Measurements from ENCODE around the gene C12orf76. TPM values are rescaled to one million over a fixed set of nuclear protein-coding genes. Genes with fewer than 3 reads are reported as not detected.
"Not testable (repeated sequence)": the region's sequence is repeated elsewhere in the genome, so short reads cannot be mapped to it uniquely, and the experiment has no call there.

C12orf76 gene
- total and polyA plus RNA-seq, 9 donors = 18.8 to 30.2 (median 24.4) TPM

DNA sequence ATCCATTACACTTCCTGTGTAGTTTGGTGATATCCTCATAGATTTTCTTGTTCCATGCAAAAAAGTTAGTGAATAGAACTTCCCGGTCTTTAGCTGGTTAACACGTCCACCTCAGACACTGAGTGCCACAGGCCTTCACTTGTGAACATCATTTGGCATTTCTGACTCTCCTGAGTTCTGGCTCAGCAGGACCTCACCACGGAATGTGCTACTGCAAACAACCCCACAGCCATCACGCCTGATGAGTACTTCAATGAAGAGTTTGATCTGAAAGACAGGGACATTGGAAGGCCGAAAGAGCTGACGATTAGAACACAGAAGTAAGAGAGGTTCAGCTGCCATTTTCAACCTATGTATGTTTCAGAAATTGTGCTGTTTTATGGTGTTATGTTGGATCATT is 20.0 kb downstream of the C12orf76 start:
- 78% methylated on average over 3 of the region's 6 CpGs for WGBS (ENCODE audit: insufficient coverage)
- Histone ChIP-seq H3K4me1 (ENCODE audit: control insufficient read depth, insufficient read depth, low read length) (peaks cover 14% of the 10 kb centered on the region), H3K27me3 (ENCODE audit: control insufficient read depth, insufficient read depth, low read length) (no peaks in the 10 kb centered on the region), H3K36me3 (ENCODE audit: control insufficient read depth, insufficient read depth, low read length) (peaks cover 38% of the 10 kb centered on the region), H3K9me3 (replicated peaks; ENCODE audit: control insufficient read depth, low read depth, low read length) (no peaks in the 10 kb centered on the region), H3K4me3 (ENCODE audit: low read length) (no peak overlapping the region), H3K27ac (ENCODE audit: low read length) (no peak overlapping the region)
- DNase-seq = no peak

DNA sequence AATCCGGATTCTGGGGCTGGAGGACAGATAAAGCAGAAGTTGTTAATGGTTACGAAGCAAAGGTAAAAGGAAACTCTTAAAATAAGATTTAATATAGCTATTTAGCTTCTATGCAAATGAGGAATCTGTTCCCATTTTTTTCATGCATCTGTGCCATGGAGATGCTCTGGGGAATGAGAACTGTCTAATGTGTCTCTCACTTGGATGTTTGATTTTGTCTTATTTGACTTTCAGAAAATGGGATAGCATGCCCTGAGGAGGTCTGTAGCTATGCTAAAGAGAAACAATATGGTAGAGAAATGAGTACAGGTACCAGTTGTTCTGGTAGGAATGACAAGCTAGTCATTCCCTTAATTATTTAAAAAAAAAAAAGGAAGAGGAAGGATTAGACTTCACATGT is 24.3 kb downstream of the C12orf76 start:
- no peaks in the 10 kb centered on the region for H3K27me3 ChIP-seq (ENCODE audit: control insufficient read depth, insufficient read depth, low read length)
- WGBS (ENCODE audit: insufficient coverage) = no CpG with 5 or more reads among the region's 2 CpGs
- peaks cover 44% of the 10 kb centered on the region for H3K36me3 ChIP-seq (ENCODE audit: control insufficient read depth, insufficient read depth, low read length)
- no peaks in the 10 kb centered on the region for H3K9me3 ChIP-seq (replicated peaks; ENCODE audit: control insufficient read depth, low read depth, low read length)
- peak overlapping the region; percentile 74 for H3K27ac ChIP-seq (ENCODE audit: low read length)
- no peak for DNase-seq
- no peak overlapping the region for H3K4me3 ChIP-seq (ENCODE audit: low read length)
- H3K4me1 ChIP-seq (ENCODE audit: control insufficient read depth, insufficient read depth, low read length) = peaks cover 41% of the 10 kb centered on the region

DNA sequence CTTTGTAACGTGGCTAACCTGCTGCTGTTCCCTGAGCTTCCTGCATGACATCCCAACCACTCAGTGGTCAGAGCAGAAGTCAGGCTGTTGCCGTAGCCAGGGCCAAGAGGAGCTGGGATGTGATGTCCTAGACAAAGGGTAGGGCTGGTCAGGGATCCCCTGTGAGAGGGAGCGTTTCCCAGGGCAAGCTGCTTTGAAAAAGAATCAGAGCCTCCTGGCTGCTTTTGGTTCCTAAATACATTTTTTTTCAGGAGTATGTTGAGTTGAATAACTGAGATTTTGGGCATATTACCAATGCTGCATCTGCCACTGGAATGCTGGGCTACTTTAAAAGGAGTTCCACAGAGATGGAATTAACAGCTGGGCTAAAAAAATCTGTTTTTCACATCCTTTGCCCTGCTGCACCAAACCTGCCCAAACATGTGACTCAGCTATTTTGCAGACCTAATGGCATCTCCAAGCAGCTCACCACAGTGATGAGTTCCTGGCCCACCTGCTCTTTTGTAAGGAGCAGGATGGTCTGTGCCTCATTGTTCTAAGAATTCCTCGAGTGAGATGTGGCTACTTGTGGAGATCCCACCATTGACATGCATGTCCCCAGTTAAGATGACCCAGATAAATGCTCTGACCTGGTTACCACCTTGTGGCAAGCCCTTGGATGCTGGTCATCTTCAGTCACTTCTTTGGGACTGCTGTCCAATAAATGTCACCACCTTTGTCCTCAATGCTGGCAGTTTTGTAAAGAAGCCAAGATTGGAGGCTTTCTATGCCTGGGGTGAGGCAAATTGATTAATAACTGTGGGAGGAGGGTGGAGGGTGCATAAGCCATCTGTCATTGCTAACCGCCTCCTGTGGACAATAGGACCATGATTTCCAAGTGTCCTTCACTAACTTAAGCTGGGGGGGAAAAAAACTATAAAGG is 25.0 kb downstream of the C12orf76 start:
- no peaks in the 10 kb centered on the region for H3K27me3 ChIP-seq (ENCODE audit: control insufficient read depth, insufficient read depth, low read length)
- DNase-seq = peak; percentile 94
- 71% methylated on average over 2 of the region's 5 CpGs for WGBS (ENCODE audit: insufficient coverage)
- H3K4me1 ChIP-seq (ENCODE audit: control insufficient read depth, insufficient read depth, low read length) = peaks cover 41% of the 10 kb centered on the region
- no peaks in the 10 kb centered on the region for H3K9me3 ChIP-seq (replicated peaks; ENCODE audit: control insufficient read depth, low read depth, low read length)
- H3K4me3 ChIP-seq (ENCODE audit: low read length) = no peak overlapping the region
- peak overlapping the region; percentile 74 for H3K27ac ChIP-seq (ENCODE audit: low read length)
- peaks cover 46% of the 10 kb centered on the region for H3K36me3 ChIP-seq (ENCODE audit: control insufficient read depth, insufficient read depth, low read length)

DNA sequence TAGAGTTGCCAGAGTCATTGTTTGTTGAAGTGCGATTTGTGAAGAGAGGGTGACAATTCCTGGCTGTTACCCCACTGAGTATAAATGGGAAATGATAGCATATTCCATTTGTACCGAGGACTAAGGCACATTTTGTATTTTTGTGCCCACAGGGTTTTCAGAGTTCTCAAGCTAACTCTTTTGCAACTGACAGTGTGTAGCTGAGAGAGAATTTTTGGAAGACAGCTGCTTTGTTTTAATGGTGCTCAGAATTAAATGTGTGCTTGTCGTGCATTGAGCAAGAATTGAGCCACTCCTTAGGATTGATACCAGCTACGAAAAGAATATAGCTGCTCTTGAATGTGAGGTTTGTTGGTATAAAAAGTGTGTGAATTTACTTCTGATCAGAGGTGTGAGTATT is 27.4 kb downstream of the C12orf76 start:
- Histone ChIP-seq H3K4me3 (ENCODE audit: low read length) (no peak overlapping the region), H3K27ac (ENCODE audit: low read length) (no peak overlapping the region), H3K9me3 (replicated peaks; ENCODE audit: control insufficient read depth, low read depth, low read length) (no peaks in the 10 kb centered on the region), H3K4me1 (ENCODE audit: control insufficient read depth, insufficient read depth, low read length) (peaks cover 41% of the 10 kb centered on the region), H3K36me3 (ENCODE audit: control insufficient read depth, insufficient read depth, low read length) (peaks cover 47% of the 10 kb centered on the region), H3K27me3 (ENCODE audit: control insufficient read depth, insufficient read depth, low read length) (no peaks in the 10 kb centered on the region)
- WGBS (ENCODE audit: insufficient coverage) = 83% methylated on average over 3 of the region's 4 CpGs
- no peak for DNase-seq

DNA sequence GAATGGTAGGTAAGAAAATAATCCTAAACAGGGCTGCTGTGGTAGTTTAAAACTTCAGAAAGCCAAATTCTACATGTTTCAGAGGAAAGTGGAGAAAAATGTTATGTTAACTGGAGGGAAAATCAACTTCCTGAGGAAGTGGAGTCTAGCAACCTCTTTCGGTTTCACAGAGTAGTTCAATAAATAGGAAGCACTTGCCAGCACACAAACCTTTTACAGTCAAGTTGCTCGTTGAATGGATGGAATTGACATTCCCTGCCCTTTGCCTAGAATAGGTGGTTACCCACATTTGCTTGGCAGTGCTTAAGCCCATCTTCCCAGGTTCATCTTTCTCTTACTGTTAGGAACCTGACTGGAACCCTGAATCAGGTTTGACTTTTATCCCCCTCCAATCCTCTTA is 33.2 kb downstream of the C12orf76 start:
- Histone ChIP-seq H3K27me3 (ENCODE audit: control insufficient read depth, insufficient read depth, low read length) (no peaks in the 10 kb centered on the region), H3K4me3 (ENCODE audit: low read length) (no peak overlapping the region), H3K9me3 (replicated peaks; ENCODE audit: control insufficient read depth, low read depth, low read length) (no peaks in the 10 kb centered on the region), H3K27ac (ENCODE audit: low read length) (no peak overlapping the region), H3K36me3 (ENCODE audit: control insufficient read depth, insufficient read depth, low read length) (peaks cover 61% of the 10 kb centered on the region), H3K4me1 (ENCODE audit: control insufficient read depth, insufficient read depth, low read length) (peaks cover 5% of the 10 kb centered on the region)
- no peak for DNase-seq
- WGBS (ENCODE audit: insufficient coverage) = no CpG with 5 or more reads among the region's 2 CpGs

DNA sequence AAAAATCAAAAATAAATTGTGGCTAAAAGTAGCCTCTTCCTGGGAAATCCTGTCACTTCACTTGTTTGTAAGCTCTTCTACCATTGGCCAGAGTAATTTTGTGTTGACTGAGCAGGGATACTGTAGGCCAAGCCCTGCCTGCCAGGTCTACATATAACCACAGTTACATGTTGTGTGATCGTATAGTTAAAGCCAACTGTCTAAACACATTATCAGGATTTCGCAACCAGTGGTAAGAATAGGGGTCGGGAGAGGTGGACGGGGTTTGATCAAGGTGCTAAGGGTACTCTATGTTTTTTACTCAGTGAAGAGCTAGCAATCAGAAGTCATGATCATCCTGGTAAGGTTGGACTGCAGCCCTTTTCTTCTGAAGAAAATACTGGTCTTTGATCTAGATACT is 35.7 kb downstream of the C12orf76 start:
- no peak for DNase-seq
- WGBS (ENCODE audit: insufficient coverage) = 67% methylated on average over 2 of the region's 4 CpGs
- H3K27me3 ChIP-seq (ENCODE audit: control insufficient read depth, insufficient read depth, low read length) = no peaks in the 10 kb centered on the region
- H3K27ac ChIP-seq (ENCODE audit: low read length) = no peak overlapping the region
- peaks cover 47% of the 10 kb centered on the region for H3K36me3 ChIP-seq (ENCODE audit: control insufficient read depth, insufficient read depth, low read length)
- H3K4me3 ChIP-seq (ENCODE audit: low read length) = no peak overlapping the region
- H3K9me3 ChIP-seq (replicated peaks; ENCODE audit: control insufficient read depth, low read depth, low read length) = no peaks in the 10 kb centered on the region
- no peaks in the 10 kb centered on the region for H3K4me1 ChIP-seq (ENCODE audit: control insufficient read depth, insufficient read depth, low read length)

DNA sequence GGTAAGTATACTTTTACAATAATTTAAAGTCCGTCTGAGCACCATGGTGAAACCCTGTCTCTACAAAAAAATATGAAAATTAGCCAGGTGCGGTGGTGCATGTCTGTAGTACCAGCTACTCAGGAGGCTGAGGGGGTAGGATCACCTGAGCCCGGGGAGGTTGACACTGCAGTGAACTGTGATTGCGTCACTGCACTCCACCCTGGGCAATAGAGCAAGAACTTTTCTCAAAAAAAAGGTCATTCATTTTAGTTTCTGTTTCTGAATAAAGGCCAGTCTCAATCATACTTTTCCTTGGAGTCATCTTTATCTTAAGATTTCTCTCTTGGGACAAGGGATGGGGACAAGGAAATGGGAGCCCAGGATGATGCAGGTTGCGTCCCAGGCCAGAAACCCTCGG is 36.2 kb downstream of the C12orf76 start:
- no peak for DNase-seq
- H3K36me3 ChIP-seq (ENCODE audit: control insufficient read depth, insufficient read depth, low read length) = peaks cover 47% of the 10 kb centered on the region

DNA sequence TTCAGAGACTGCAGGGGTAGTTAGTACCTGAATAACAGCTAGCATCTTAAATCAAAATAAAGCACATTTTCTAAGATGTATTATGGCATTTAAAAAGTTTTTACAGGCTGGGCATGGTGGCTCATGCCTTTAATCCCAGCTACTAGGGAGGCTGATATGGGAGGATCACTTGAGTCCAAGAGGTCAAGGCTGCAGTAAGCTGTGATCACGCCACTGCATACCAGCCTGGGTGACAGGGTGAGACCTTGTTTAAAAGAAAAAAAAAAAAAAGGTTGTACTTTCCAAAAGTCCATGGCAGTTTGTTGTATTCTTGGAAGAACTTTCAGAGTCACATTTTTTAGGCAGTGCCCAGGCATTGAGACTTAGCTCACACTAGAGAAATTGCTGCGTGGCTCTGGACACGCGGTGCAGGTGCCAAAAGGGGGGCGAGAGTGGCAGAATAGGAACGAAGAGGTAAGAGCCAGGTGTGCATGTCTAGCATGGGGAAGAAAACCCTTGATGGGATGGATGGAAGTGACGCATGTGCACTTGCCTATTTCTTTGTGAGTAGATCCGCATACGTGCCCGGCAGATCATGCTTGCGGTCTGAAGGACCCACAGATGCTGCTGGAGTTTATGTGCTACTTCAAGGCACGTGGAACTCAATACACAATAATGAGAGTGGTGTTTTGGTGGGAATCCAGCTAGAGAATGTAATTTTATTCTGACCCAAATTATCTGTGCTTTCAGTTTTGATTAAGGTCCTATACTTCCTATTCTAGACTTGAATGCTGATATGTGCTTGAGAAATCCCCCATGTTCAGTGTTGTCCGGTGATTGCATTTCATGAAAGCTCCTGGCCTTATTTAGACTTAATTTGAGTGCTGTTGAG is 37.2 kb downstream of the C12orf76 start:
- H3K4me3 ChIP-seq (ENCODE audit: low read length) = no peak overlapping the region
- no peaks in the 10 kb centered on the region for H3K27me3 ChIP-seq (ENCODE audit: control insufficient read depth, insufficient read depth, low read length)
- WGBS (ENCODE audit: insufficient coverage) = 93% methylated on average over 12 of the region's 13 CpGs
- H3K4me1 ChIP-seq (ENCODE audit: control insufficient read depth, insufficient read depth, low read length) = no peaks in the 10 kb centered on the region
- DNase-seq = no peak
- H3K36me3 ChIP-seq (ENCODE audit: control insufficient read depth, insufficient read depth, low read length) = peaks cover 38% of the 10 kb centered on the region
- no peak overlapping the region for H3K27ac ChIP-seq (ENCODE audit: low read length)
- H3K9me3 ChIP-seq (replicated peaks; ENCODE audit: control insufficient read depth, low read depth, low read length) = no peaks in the 10 kb centered on the region

More for the DNA sequence above, 36.2 kb downstream of the C12orf76 start:
- no peaks in the 10 kb centered on the region for H3K27me3 ChIP-seq (ENCODE audit: control insufficient read depth, insufficient read depth, low read length)
- H3K4me1 ChIP-seq (ENCODE audit: control insufficient read depth, insufficient read depth, low read length) = no peaks in the 10 kb centered on the region
- no peak overlapping the region for H3K27ac ChIP-seq (ENCODE audit: low read length)
- no peak overlapping the region for H3K4me3 ChIP-seq (ENCODE audit: low read length)
- 90% methylated on average over 3 of the region's 6 CpGs for WGBS (ENCODE audit: insufficient coverage)
- no peaks in the 10 kb centered on the region for H3K9me3 ChIP-seq (replicated peaks; ENCODE audit: control insufficient read depth, low read depth, low read length)

DNA sequence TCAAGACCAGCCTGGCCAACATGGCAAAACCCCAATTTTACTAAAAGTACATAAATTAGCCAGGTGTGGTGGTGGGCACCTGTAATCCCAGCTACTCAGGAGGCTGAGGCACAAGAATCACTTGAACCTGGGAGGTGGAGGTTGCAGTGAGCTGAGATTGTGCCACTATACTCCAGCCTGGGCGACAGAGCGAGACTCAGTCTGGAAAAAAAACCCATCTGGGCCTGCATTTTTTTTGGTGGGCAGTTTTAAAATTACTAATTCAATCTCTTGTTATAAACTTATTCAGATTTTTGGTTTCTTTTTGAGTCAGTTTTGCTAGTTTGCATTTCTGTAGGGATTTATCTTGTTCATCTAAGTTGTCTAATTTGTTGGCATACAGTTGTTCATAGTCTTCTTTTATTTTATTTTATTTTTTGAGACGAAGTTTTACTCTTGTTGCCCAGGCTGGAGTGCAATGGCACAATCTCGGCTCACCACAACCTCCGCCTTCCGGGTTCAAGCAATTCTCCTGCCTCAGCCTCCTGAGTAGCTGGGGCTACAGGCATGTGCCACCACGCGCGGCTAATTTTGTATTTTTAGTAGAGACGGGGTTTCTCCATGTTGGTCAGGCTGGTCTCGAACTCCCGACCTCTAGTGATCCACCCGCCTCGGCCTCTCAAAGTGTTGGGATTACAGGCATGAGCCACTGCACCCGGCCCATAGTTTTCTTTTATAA is 39.5 kb downstream of the C12orf76 start:
- 93% methylated on average over 3 of the region's 15 CpGs for WGBS (ENCODE audit: insufficient coverage)

DNA sequence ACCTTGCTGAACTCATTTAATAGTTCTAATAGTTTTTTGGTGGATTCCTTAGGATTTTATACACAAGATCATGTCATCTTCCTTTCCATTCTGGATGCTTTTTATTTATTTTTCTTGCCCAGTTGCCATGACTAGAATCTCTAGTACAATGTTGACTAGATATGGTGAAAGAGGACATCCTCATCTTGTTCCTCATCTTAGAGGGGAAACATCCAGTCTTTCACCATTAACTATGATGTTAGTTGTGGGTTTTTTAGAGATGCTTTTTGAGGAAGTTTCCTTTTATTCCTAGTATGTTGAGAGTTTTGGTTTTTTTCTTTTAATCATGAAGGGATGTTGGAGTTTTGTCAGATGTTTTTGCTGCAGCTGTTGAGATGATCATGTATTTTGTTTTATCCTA is 40.4 kb downstream of the C12orf76 start:
- no peaks in the 10 kb centered on the region for H3K27me3 ChIP-seq (ENCODE audit: control insufficient read depth, insufficient read depth, low read length)
- H3K36me3 ChIP-seq (ENCODE audit: control insufficient read depth, insufficient read depth, low read length) = peaks cover 23% of the 10 kb centered on the region
- H3K4me3 ChIP-seq (ENCODE audit: low read length) = no peak overlapping the region
- no peaks in the 10 kb centered on the region for H3K9me3 ChIP-seq (replicated peaks; ENCODE audit: control insufficient read depth, low read depth, low read length)
- no peak overlapping the region for H3K27ac ChIP-seq (ENCODE audit: low read length)
- no peaks in the 10 kb centered on the region for H3K4me1 ChIP-seq (ENCODE audit: control insufficient read depth, insufficient read depth, low read length)
- DNase-seq = no peak

More for the DNA sequence above, 39.5 kb downstream of the C12orf76 start:
- not testable (repeated sequence) for H3K27ac ChIP-seq (ENCODE audit: low read length); H3K4me1 ChIP-seq (ENCODE audit: control insufficient read depth, insufficient read depth, low read length); H3K27me3 ChIP-seq (ENCODE audit: control insufficient read depth, insufficient read depth, low read length); DNase-seq; H3K9me3 ChIP-seq (replicated peaks; ENCODE audit: control insufficient read depth, low read depth, low read length); H3K4me3 ChIP-seq (ENCODE audit: low read length)
- H3K36me3 ChIP-seq (ENCODE audit: control insufficient read depth, insufficient read depth, low read length) = peaks cover 24% of the 10 kb centered on the region

All from muscle of leg (tissue), 11 donors.